Measurements from ENCODE around the gene MASP2.

GRCh38 chr1:11051781-11052511 is 4.9 kb upstream of the MASP2 start:
- TF ChIP-seq CTCF (IDR thresholded peaks at IDR 0.05) (no peak), POLR2A (IDR thresholded peaks at IDR 0.05) (no peak)

All from thyroid gland (tissue), 4 donors.